ENCODE data around the gene ZNRF2.

Gene ZNRF2

GRCh38 chr7:30284298-30285066 is at the start of gene ZNRF2:
TSS of gene ZNRF2 (plus strand) at chr7:30284597. CDS start at chr7:30285358, 761 bp downstream.
- DNase-seq = peak; percentile 98 to 99

- DNase-seq = no peak
Measured at GRCh38 chr7:30237271-30237695, 47.1 kb upstream of the ZNRF2 start.

GRCh38 chr7:30238721-30239441 is 45.5 kb upstream of the ZNRF2 start:
- DNase-seq = no peak

GRCh38 chr7:30240106-30240800 is 44.1 kb upstream of the ZNRF2 start:
- no peak for DNase-seq

GRCh38 chr7:30241767-30242166 is 42.6 kb upstream of the ZNRF2 start:
- no peak for DNase-seq

- DNase-seq = no peak
Measured at GRCh38 chr7:30244340-30244739, 40.1 kb upstream of the ZNRF2 start.

GRCh38 chr7:30245913-30246312 is 38.5 kb upstream of the ZNRF2 start:
- no peak for DNase-seq

- DNase-seq = no peak
Measured at GRCh38 chr7:30246392-30246791, 38.0 kb upstream of the ZNRF2 start.

- DNase-seq = no peak
Measured at GRCh38 chr7:30247541-30248401, 36.6 kb upstream of the ZNRF2 start.

GRCh38 chr7:30249316-30249715 is 35.1 kb upstream of the ZNRF2 start:
- no peak for DNase-seq

- no peak for DNase-seq
Measured at GRCh38 chr7:30249986-30250774, 34.2 kb upstream of the ZNRF2 start.

GRCh38 chr7:30251708-30252329 is 32.6 kb upstream of the ZNRF2 start:
- no peak for DNase-seq

- no peak for DNase-seq
Measured at GRCh38 chr7:30252885-30253795, 31.3 kb upstream of the ZNRF2 start.

GRCh38 chr7:30253796-30254165 is 30.6 kb upstream of the ZNRF2 start:
- DNase-seq = no peak

GRCh38 chr7:30254248-30254647 is 30.1 kb upstream of the ZNRF2 start:
- DNase-seq = no peak

- DNase-seq = no peak
Measured at GRCh38 chr7:30254717-30255063, 29.7 kb upstream of the ZNRF2 start.

GRCh38 chr7:30255064-30255769 is 29.2 kb upstream of the ZNRF2 start:
- DNase-seq = no peak

- DNase-seq = no peak
Measured at GRCh38 chr7:30256349-30256858, 28.0 kb upstream of the ZNRF2 start.

- no peak for DNase-seq
Measured at GRCh38 chr7:30260246-30260768, 24.1 kb upstream of the ZNRF2 start.

All from activated CD4-positive, alpha-beta T cell treated with anti-CD3 and anti-CD28 coated beads for 4 hours (primary cell).